Skin epidermis (tissue), 12 donors: Measurements from ENCODE around the gene MAPRE2.
"Not testable (repeated sequence)": the region's sequence is repeated elsewhere in the genome, so short reads cannot be mapped to it uniquely, and the experiment has no call there.

Source experiments
- H3K27ac ChIP-seq, 21 experiments: fragments of 200-600 bp; sonication (generic) in 11 of 21; one replicate each; pipeline ENCODE4 v1.5.0; 2020; ENCODE audit warnings: mild to moderate bottlenecking in 3 of 21, inconsistent platforms in 2 of 21, moderate library complexity in 2 of 21
- H3K4me3 ChIP-seq, 7 experiments: fragments of 200-600 bp; sonication (generic) in 2 of 7; one replicate each; pipeline ENCODE4 v1.5.0; 2020; ENCODE audit warnings: inconsistent platforms in 2 of 7, mild to moderate bottlenecking in 2 of 7, moderate library complexity in 1 of 7

The MAPRE2 gene

DNA sequence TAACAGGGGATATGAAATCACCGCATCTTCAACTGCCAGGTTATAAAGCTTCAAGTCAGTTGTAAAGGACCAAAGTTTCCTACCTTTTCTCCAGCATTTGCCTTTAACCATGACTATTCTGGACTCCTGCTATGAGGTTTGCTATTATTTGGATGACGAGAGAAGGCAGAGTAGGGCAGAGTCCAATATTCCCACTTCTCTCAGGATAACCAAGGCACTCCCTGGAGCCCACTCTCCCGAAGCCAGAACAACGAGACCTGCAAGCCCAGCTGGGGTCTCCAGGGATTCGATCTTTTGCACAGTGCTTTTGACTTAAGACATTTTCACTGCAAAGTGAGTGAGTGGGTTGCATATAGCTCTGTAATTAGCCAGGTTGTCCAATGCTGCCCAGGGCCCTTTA is 122.5 kb downstream of the MAPRE2 start:
- peak overlapping the region in 1 of 21 experiments; percentile 15 for H3K27ac ChIP-seq

DNA sequence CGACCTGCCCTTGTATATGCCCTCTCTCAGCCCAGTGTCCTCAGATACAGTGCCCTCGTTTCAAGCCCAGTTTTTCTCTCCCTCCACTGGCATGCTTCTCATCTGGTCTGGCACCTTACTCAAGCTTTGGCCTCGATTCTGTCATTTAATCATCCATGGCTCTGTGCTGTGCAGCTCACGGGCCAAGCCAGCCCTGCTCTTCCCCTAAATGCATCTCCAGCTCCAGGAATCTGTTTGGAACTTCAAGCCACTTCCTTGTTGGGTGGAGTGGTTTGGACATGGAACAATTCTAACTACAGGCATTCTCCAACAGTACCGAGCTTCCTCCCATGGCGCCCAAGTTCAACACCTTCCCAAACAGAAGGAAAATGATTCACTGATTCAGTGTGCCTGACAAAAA is 122.9 kb downstream of the MAPRE2 start:
- H3K4me3 ChIP-seq = no peak overlapping the region
- peak overlapping the region in 1 of 21 experiments; percentile 15 for H3K27ac ChIP-seq

More for the DNA sequence above, 122.5 kb downstream of the MAPRE2 start:
- no peak overlapping the region for H3K4me3 ChIP-seq

DNA sequence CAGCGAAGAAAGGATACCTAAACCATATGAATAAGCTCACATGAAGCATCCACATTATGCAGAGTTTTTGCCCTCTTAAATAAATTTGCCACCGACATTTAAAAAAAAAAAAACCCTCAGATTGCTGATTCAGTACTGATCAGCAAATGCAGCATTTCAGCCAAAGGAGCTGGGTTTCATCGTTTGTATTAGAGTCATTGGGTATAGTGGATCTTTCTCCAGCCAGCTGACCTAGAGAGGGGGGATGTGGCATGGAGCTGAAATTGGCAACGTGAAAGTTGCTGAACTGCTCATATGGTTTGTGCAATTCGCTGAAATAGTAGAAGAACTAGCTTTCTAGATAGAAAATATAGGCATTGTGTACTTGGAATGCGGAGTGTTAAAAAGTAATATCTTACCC is 126.1 kb downstream of the MAPRE2 start:
- H3K27ac ChIP-seq = no peak overlapping the region
- no peak overlapping the region for H3K4me3 ChIP-seq

DNA sequence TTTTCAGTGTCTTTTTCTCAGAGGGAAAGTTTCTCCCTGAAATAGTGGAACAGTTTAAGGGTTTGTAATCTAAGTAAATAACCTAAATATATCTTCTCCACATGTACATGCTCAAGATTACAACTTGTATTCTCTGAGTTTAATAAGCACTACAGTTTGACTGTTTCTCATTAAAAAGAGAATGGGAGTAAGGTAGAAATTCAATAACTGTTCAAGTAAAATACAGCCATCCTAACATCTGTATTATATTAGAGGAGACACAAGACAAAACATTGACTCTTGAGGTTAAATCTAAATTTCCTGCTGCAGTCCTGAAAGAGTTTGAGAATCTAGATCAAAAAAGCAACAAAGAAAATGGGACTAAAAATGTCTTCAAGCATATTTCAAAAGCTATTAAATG is 126.6 kb downstream of the MAPRE2 start:
- H3K27ac ChIP-seq = no peak overlapping the region
- H3K4me3 ChIP-seq = no peak overlapping the region

- not testable (repeated sequence) for H3K4me3 ChIP-seq, H3K27ac ChIP-seq
Measured at GRCh38 chr18:35170323-35170722, 129.1 kb downstream of the MAPRE2 start.

GRCh38 chr18:35171315-35171987 is 130.2 kb downstream of the MAPRE2 start:
- no peak overlapping the region for H3K27ac ChIP-seq
- no peak overlapping the region for H3K4me3 ChIP-seq

DNA sequence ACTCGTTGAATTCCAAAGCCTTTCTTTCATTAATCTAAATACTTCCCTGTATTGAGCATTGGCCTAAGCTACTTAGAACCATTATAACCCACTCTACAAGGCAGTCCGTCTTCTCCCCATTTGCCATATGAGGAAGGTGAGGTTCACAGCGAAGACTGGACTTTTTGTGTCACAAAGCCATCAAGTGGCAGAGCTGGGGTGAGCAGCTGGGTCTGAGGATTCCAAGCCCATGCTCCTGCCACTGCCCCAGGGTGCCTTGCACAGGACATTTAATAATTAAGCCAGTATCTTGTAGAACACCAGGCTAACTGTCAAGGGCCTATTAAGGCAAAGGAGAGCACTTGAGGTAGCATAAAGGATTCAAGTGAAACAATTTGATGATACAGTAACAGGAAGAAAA is 130.8 kb downstream of the MAPRE2 start:
- Histone ChIP-seq H3K4me3 (no peak overlapping the region), H3K27ac (no peak overlapping the region)

GRCh38 chr18:35172451-35173035 is 131.3 kb downstream of the MAPRE2 start:
- Histone ChIP-seq H3K27ac (no peak overlapping the region), H3K4me3 (no peak overlapping the region)

DNA sequence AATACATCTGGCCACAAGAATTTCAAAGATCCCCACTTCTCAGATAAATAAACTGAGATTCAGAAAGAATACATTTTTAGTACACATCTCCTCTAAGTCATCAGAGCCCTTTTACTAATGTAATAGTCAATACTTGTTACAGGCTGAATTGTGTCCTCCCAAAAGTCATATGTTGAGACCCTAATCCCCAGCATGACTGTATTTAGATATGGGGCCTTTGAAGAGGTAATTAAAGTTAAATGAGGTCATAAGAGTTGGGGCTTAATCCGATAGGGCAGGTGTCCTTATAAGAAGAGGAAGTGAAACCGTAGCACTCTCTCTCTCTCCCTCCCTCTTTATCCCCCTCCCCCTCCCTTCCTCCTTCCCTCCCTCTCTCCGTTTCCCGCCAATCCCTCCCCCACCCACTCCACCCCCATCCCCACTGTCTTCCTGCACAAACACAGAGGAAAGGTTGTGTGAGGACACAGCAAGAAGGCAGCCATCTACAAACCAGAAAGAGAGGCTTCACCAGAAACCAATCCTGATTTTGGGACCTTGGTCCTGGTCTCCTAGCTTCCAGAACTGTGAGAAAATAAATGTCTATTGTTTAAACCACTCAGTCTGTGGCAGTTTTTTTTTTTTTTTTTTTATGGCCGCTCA is 133.0 kb downstream of the MAPRE2 start:
- no peak overlapping the region for H3K27ac ChIP-seq
- no peak overlapping the region for H3K4me3 ChIP-seq

- no peak overlapping the region for H3K27ac ChIP-seq
- H3K4me3 ChIP-seq = no peak overlapping the region
Measured at GRCh38 chr18:35174745-35175144, 133.5 kb downstream of the MAPRE2 start.

DNA sequence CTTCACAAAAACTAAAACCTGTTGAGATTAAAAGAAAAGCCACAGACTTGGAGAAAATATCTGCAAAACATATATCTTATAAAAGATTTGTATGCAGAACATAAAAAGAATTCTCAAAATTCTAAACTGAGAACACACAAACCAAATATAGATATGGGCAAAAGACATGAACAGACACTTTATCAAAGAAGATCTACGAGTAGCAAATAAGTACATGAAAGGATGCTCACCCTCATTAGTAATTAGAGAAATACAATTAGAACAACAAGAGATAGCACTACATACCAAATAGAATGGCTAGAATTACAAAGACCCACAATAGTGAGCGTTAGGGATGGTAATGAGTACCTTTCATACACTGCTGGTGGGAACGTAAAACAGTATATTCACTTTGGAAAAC is 135.7 kb downstream of the MAPRE2 start:
- H3K4me3 ChIP-seq = no peak overlapping the region
- H3K27ac ChIP-seq = no peak overlapping the region

DNA sequence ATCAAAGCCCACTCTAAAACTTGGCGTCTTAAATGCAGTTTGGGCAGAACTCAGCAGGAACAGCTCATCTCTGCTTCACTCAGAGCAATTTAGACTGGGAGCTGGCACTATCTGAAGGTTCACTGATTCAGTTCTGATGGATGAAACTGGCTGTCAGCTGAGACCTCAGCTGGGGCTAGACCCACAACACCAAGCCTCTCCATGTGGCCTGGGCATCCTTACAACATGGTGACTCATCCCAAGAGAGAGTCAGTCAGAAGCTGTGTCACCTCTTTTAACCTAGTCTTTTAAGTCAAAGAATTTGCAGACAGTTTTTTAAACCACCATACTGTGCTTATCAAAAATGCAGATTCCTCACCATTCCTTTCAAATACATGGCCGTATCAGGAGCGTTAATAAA is 137.0 kb downstream of the MAPRE2 start:
- no peak overlapping the region for H3K4me3 ChIP-seq
- no peak overlapping the region for H3K27ac ChIP-seq

DNA sequence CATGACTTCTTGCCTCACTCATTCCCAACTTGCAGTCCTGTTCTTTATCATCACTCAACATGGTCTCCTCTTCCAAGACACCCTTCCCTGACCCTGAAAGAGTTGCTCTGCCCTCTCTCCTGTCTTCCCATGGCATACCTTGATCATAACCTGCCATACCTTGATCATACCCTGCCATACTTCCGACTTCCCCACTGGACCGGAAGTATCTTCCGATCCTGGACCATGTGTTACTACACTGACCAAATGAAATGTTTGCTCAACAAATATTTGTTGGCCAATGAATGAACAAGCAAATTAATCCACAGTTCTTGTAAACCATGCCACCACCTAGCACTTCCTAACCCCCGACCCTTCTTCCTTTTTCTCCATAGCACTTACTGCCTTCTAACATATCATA is 138.7 kb downstream of the MAPRE2 start:
- H3K27ac ChIP-seq = no peak overlapping the region

GRCh38 chr18:35180455-35180854 is 139.2 kb downstream of the MAPRE2 start:
- H3K27ac ChIP-seq = no peak overlapping the region
- H3K4me3 ChIP-seq = no peak overlapping the region

More for the DNA sequence above, 138.7 kb downstream of the MAPRE2 start:
- H3K4me3 ChIP-seq = no peak overlapping the region

GRCh38 chr18:35182151-35182550 is 140.9 kb downstream of the MAPRE2 start:
- H3K4me3 ChIP-seq = no peak overlapping the region
- H3K27ac ChIP-seq = no peak overlapping the region

DNA sequence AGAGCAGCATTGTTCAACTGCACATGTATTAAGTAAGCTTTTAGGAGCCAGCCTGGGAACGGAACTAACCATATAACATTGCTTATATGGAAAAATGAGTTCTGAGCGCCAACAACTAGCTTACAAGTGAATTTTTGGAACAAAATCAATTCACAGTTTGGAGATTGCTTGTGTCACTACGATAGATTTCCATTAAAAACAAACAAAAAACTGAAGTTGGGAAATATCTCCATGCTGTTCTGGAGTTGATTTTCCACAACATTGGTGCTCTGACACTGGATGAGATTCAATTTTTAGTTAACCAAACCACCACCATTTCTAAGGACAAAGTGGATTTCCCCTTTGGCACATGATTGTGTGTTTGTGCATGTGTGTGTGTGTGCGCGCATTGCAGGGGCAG is 142.7 kb downstream of the MAPRE2 start:
- H3K4me3 ChIP-seq = no peak overlapping the region
- H3K27ac ChIP-seq = no peak overlapping the region

GRCh38 chr18:35185771-35186170 is 144.6 kb downstream of the MAPRE2 start:
- Histone ChIP-seq H3K27ac (no peak overlapping the region), H3K4me3 (no peak overlapping the region)

- Histone ChIP-seq H3K27ac (no peak overlapping the region), H3K4me3 (no peak overlapping the region)
Measured at GRCh38 chr18:35186291-35187034, 145.2 kb downstream of the MAPRE2 start.

DNA sequence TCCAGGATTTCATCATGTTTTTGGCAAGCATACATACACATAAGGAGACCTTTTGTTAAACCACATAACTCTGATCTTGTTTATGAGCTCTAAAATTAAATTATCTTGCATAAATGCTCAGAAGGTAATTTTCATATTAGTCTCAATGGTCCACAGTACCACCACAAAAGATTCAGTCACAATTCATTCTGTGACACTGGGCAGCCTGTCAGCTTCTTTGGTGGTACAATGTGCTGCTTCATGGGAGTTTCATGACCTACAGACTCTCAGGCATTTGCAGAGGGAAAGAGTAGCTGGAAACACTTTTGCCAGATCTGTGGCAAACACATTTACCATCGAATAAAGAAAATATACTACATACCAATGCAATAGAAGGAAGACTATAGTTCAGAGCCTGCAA is 148.3 kb downstream of the MAPRE2 start:
- H3K27ac ChIP-seq = no peak overlapping the region
- no peak overlapping the region for H3K4me3 ChIP-seq

GRCh38 chr18:35190948-35191697 is 149.9 kb downstream of the MAPRE2 start:
- Histone ChIP-seq H3K27ac (no peak overlapping the region), H3K4me3 (no peak overlapping the region)
